HEK293 (cell line): ENCODE results near the gene ARHGAP42.

Experiments
- CTCF ChIA-PET: fragments of 350-600 bp; formaldehyde crosslinking; extraction: SDS; loops from one replicate; lab custom pipeline; 2021; ENCODE audit warnings: antibody characterized with exemption; lab: Yijun Ruan, JAX
- POLR2A ChIA-PET: fragments of 300-600 bp; formaldehyde crosslinking; extraction: SDS; loops from one replicate; lab custom pipeline; 2020; ENCODE audit warnings: antibody characterized with exemption, inconsistent platforms; lab: Yijun Ruan, JAX
- H3K27ac ChIP-seq: fragments of 200-500 bp; sonication (Bioruptor generic); 2 replicates; pipeline ENCODE4 v1.5.1; 2014; ENCODE audit warnings: low read depth, low read length, control low read depth, inconsistent platforms; ENCODE audit errors: extremely low read depth
- H3K36me3 ChIP-seq, 2 experiments: fragments of 200-500 bp in 1 of 2; sonication (Bioruptor generic) in 1 of 2; 1 replicate in 1 of 2; 2 replicates in 1 of 2; pipeline ENCODE4 v1.5.1; 2014 to 2017; ENCODE audit warnings: inconsistent platforms in 2 of 2, low read length in 2 of 2; ENCODE audit not compliant: control insufficient read depth in 2 of 2, insufficient read depth in 1 of 2
- H3K4me1 ChIP-seq: fragments of 200-500 bp; sonication (Bioruptor generic); 2 replicates; pipeline ENCODE4 v1.5.1; 2014; ENCODE audit warnings: mild to moderate bottlenecking, low read length, inconsistent platforms; ENCODE audit not compliant: control insufficient read depth, insufficient read depth
- H3K4me3 ChIP-seq: 2 replicates; pipeline ENCODE4 v1.5.1; 2011; ENCODE audit warnings: low read depth, mild to moderate bottlenecking, control low read depth, low read length, moderate library complexity
- H3K9me3 ChIP-seq: fragments of 200-500 bp; sonication (Bioruptor generic); 2 replicates; pipeline ENCODE4 v1.5.1; 2014; ENCODE audit warnings: low read depth, low read length, inconsistent platforms; ENCODE audit not compliant: control insufficient read depth, insufficient read depth
- FEZF1 ChIP-seq: fragments of 450-650 bp; formaldehyde crosslinking; IDR thresholded peaks from 2 replicates; pipeline ENCODE4 v1.5.1; 2016; ENCODE audit warnings: missing biosample characterization, missing genetic modification characterization
- GLIS2 ChIP-seq: fragments of 450-650 bp; formaldehyde crosslinking; IDR thresholded peaks from 2 replicates; pipeline ENCODE4 v1.5.1; 2016; ENCODE audit warnings: missing biosample characterization, missing genetic modification characterization
- PATZ1 ChIP-seq: fragments of 450-650 bp; formaldehyde crosslinking; IDR thresholded peaks from 2 replicates; pipeline ENCODE4 v1.5.1; 2016; ENCODE audit warnings: missing biosample characterization, missing genetic modification characterization
- PRDM1 ChIP-seq: fragments of 450-650 bp; formaldehyde crosslinking; IDR thresholded peaks from 2 replicates; pipeline ENCODE4; 2016; ENCODE audit warnings: missing biosample characterization, missing genetic modification characterization
- PRDM6 ChIP-seq: fragments of 450-650 bp; formaldehyde crosslinking; IDR thresholded peaks from 2 replicates; pipeline ENCODE4 v1.5.1; 2017; ENCODE audit warnings: missing biosample characterization, missing genetic modification characterization
- TCF7L2 ChIP-seq: IDR thresholded peaks from 2 replicates; pipeline ENCODE4 v1.6.1; 2011; ENCODE audit warnings: low read depth, mild to moderate bottlenecking, inconsistent platforms, low read length, moderate library complexity, borderline replicate concordance
- TRIM28 ChIP-seq: IDR thresholded peaks from 2 replicates; pipeline ENCODE4 v1.6.1; 2011; ENCODE audit warnings: low read length, control low read depth, borderline replicate concordance
- ZBTB7A ChIP-seq: fragments of 450-650 bp; formaldehyde crosslinking; IDR thresholded peaks from 2 replicates; pipeline ENCODE4 v1.5.1; 2016; ENCODE audit warnings: low read depth, missing biosample characterization, missing genetic modification characterization
- ZEB2 ChIP-seq: fragments of 450-650 bp; formaldehyde crosslinking; IDR thresholded peaks from 2 replicates; pipeline ENCODE4 v1.5.1; 2016; ENCODE audit warnings: missing biosample characterization, missing genetic modification characterization
- ZNF221 ChIP-seq: fragments of 450-650 bp; formaldehyde crosslinking; IDR thresholded peaks from 2 replicates; pipeline ENCODE4 v1.5.1; 2017; ENCODE audit warnings: missing biosample characterization, missing genetic modification characterization, borderline replicate concordance
- ZNF239 ChIP-seq: fragments of 450-650 bp; formaldehyde crosslinking; IDR thresholded peaks from 2 replicates; pipeline ENCODE4 v1.5.1; 2016; ENCODE audit warnings: missing biosample characterization, missing genetic modification characterization
- ZNF24 ChIP-seq: fragments of 450-650 bp; formaldehyde crosslinking; IDR thresholded peaks from 2 replicates; pipeline ENCODE4 v1.5.1; 2016; ENCODE audit warnings: missing biosample characterization, missing genetic modification characterization
- ZNF302 ChIP-seq: fragments of 450-650 bp; formaldehyde crosslinking; IDR thresholded peaks from 2 replicates; pipeline ENCODE4 v1.5.1; 2016; ENCODE audit warnings: missing biosample characterization, missing genetic modification characterization, low read depth
- ZNF366 ChIP-seq: fragments of 450-650 bp; formaldehyde crosslinking; conservative IDR thresholded peaks from 2 replicates; pipeline ENCODE4 v1.5.1; 2016; ENCODE audit warnings: missing biosample characterization, missing genetic modification characterization
- ZNF518A ChIP-seq: fragments of 450-650 bp; formaldehyde crosslinking; conservative IDR thresholded peaks from 2 replicates; pipeline ENCODE4 v1.5.1; 2016; ENCODE audit warnings: low read depth, missing biosample characterization, missing genetic modification characterization
- ZNF645 ChIP-seq: fragments of 450-650 bp; formaldehyde crosslinking; IDR thresholded peaks from 2 replicates; pipeline ENCODE4; 2016; ENCODE audit warnings: missing biosample characterization, missing genetic modification characterization
- ZNF701 ChIP-seq: fragments of 450-650 bp; formaldehyde crosslinking; IDR thresholded peaks from 2 replicates; pipeline ENCODE4 v1.5.1; 2016; ENCODE audit warnings: missing biosample characterization, missing genetic modification characterization
- ZNF843 ChIP-seq: fragments of 450-650 bp; formaldehyde crosslinking; IDR thresholded peaks from 2 replicates; pipeline ENCODE4 v1.5.1; 2016; ENCODE audit warnings: missing biosample characterization, missing genetic modification characterization
- TF ChIP-seq, protein P1 (sequence below): fragments of 450-650 bp; formaldehyde crosslinking; IDR thresholded peaks from 2 replicates; pipeline ENCODE4 v1.5.1; 2016; ENCODE audit warnings: missing biosample characterization, missing genetic modification characterization

Gene ARHGAP42

GRCh38 chr11:100847696-100848216, 160.7 kb downstream of the ARHGAP42 start:
- Histone ChIP-seq H3K27ac (no peak overlapping the region), H3K4me1 (peaks cover 7% of the 10 kb centered on the region; the same call in 1 of the 2 replicates), H3K9me3 (no peaks in the 10 kb centered on the region), H3K36me3 (no peaks in the 10 kb centered on the region), H3K4me3 (no peak overlapping the region)
- ChIA-PET CTCF (interaction anchor here (0.6 to 1.0 kb wide), 3 partner anchors 13 to 166 kb away, joined by 3 read pairs; no protein-coding TSS in a partner anchor), POLR2A (no interaction called here)
- TF ChIP-seq ZNF843 (no peak), GLIS2 (tag by site-specific recombination) (no peak), ZNF366 (tag by site-specific recombination) (no peak), ZNF24 (no peak), ZNF701 (tag by site-specific recombination) (no peak), PRDM1 (tag by site-specific recombination) (no peak)
- TF ChIP-seq, protein P1, sequence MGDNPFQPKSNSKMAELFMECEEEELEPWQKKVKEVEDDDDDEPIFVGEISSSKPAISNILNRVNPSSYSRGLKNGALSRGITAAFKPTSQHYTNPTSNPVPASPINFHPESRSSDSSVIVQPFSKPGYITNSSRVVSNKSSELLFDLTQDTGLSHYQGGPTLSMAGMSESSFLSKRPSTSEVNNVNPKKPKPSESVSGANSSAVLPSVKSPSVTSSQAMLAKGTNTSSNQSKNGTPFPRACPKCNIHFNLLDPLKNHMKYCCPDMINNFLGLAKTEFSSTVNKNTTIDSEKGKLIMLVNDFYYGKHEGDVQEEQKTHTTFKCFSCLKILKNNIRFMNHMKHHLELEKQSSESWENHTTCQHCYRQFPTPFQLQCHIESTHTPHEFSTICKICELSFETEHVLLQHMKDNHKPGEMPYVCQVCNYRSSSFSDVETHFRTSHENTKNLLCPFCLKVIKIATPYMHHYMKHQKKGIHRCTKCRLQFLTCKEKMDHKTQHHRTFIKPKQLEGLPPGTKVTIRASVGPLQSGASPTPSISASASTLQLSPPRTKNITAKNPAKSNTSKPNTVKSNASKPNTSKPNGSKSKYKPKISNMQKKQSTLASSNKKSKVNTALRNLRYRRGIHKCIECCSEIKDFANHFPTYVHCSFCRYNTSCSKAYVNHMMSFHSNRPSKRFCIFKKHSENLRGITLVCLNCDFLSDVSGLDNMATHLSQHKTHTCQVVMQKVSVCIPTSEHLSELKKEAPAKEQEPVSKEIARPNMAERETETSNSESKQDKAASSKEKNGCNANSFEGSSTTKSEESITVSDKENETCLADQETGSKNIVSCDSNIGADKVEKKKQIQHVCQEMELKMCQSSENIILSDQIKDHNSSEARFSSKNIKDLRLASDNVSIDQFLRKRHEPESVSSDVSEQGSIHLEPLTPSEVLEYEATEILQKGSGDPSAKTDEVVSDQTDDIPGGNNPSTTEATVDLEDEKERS (tag by site-specific recombination): no peak

- ChIA-PET CTCF (interaction anchor here (0.7 kb wide), 1 partner anchor 169 kb away, joined by 3 read pairs; no protein-coding TSS in a partner anchor), POLR2A (interaction anchor here (0.7 to 1.5 kb wide), 3 partner anchors 18 to 148 kb away, joined by 3 to 4 read pairs (median 3); no protein-coding TSS in a partner anchor)
- Histone ChIP-seq H3K36me3 (no peaks in the 10 kb centered on the region), H3K4me3 (no peak overlapping the region), H3K27ac (no peak overlapping the region), H3K4me1 (peaks cover 7% of the 10 kb centered on the region; the same call in 1 of the 2 replicates), H3K9me3 (no peaks in the 10 kb centered on the region)
- TF ChIP-seq ZNF221 (tag by site-specific recombination): no peak
- peak; percentile 88 for TF ChIP-seq PRDM6 (tag by site-specific recombination)
- peak; percentile 69; the same call in 1 of the 2 replicates for TF ChIP-seq TRIM28
- no peak for TF ChIP-seq ZNF302
- no peak for TF ChIP-seq ZNF239
- TF ChIP-seq ZNF24: 0 out of 2 replicates have a peak, but pooled peaks have one; percentile 26
- 0 out of 2 replicates have a peak, but pooled peaks have one; percentile 44 for TF ChIP-seq TCF7L2
- TF ChIP-seq ZNF518A (tag by site-specific recombination): no peak
- TF ChIP-seq ZNF645: no peak
- no peak for TF ChIP-seq ZBTB7A
- peak; percentile 52 for TF ChIP-seq FEZF1 (tag by site-specific recombination)
- no peak for TF ChIP-seq PATZ1
- no peak for TF ChIP-seq ZNF701 (tag by site-specific recombination)
- peak; percentile 18; the same call in 1 of the 2 replicates for TF ChIP-seq ZEB2 (tag by site-specific recombination)
Measured at GRCh38 chr11:100849009-100849900, 162.2 kb downstream of the ARHGAP42 start.
